Thymus (tissue), 11 donors: Measurements from ENCODE around the gene SLC16A9. TPM values are rescaled to one million over a fixed set of nuclear protein-coding genes. Genes with fewer than 3 reads are reported as not detected.
"Not testable (repeated sequence)": the region's sequence is repeated elsewhere in the genome, so short reads cannot be mapped to it uniquely, and the experiment has no call there.

Source experiments
- DNase-seq, 9 donors: peaks; one replicate each; pipeline ENCODE4 v3.0.0-alpha.2; 2013; ENCODE audit warnings: low spot score in 9 of 9, low read depth in 6 of 9, missing footprints in 1 of 9
- H3K27ac ChIP-seq, 2 donors: one replicate each; pipeline ENCODE4 v1.5.1; 2013; ENCODE audit warnings: control low read depth in 1 of 2, low read depth in 1 of 2, low read length in 1 of 2, mild to moderate bottlenecking in 1 of 2, moderate library complexity in 1 of 2
- H3K27me3 ChIP-seq, 2 donors: one replicate each; pipeline ENCODE4 v1.5.1; 2013; ENCODE audit warnings: low read length in 1 of 2; ENCODE audit not compliant: control insufficient read depth in 2 of 2, insufficient read depth in 1 of 2
- H3K36me3 ChIP-seq, 2 donors: one replicate each; pipeline ENCODE4 v1.5.1; 2013; ENCODE audit warnings: low read length in 1 of 2, mild to moderate bottlenecking in 1 of 2, moderate library complexity in 1 of 2; ENCODE audit not compliant: control insufficient read depth in 2 of 2, insufficient read depth in 2 of 2
- H3K4me1 ChIP-seq, 2 donors: one replicate each; pipeline ENCODE4 v1.5.1; 2013; ENCODE audit warnings: low read length in 2 of 2; ENCODE audit not compliant: control insufficient read depth in 2 of 2, insufficient read depth in 2 of 2
- H3K4me3 ChIP-seq, 2 donors: one replicate each; pipeline ENCODE4 v1.5.1; 2013; ENCODE audit warnings: low read length in 2 of 2, control low read depth in 1 of 2, mild to moderate bottlenecking in 1 of 2
- H3K9me3 ChIP-seq, 2 donors: one replicate each; pipeline ENCODE4 v1.5.1; 2013; ENCODE audit warnings: low read length in 1 of 2, mild to moderate bottlenecking in 1 of 2; ENCODE audit not compliant: control insufficient read depth in 2 of 2, insufficient read depth in 1 of 2
- WGBS: extraction: QIAGEN DNeasy Blood & Tissue Kit; methylation state at CpG from one replicate; pipeline ENCODE4 v1.1.7; 2013; 5-methylcytosine and 5-hydroxymethylcytosine counted together
- polyA plus RNA-seq: library from polyadenylated mRNA; stranded (reverse); fragments of 200-250 nt; gene quantifications from one replicate; pipeline ENCODE4 v1.2.3, GENCODE V29; 2013
- total RNA-seq: library from RNA; stranded (reverse); fragments of 120-200 nt; gene quantifications from one replicate; pipeline ENCODE4 v1.2.4, GENCODE V29; 2013
- donor health status: healthy.

Gene SLC16A9
- total and polyA plus RNA-seq, 2 donors: 1.6 to 5.3 TPM

DNA sequence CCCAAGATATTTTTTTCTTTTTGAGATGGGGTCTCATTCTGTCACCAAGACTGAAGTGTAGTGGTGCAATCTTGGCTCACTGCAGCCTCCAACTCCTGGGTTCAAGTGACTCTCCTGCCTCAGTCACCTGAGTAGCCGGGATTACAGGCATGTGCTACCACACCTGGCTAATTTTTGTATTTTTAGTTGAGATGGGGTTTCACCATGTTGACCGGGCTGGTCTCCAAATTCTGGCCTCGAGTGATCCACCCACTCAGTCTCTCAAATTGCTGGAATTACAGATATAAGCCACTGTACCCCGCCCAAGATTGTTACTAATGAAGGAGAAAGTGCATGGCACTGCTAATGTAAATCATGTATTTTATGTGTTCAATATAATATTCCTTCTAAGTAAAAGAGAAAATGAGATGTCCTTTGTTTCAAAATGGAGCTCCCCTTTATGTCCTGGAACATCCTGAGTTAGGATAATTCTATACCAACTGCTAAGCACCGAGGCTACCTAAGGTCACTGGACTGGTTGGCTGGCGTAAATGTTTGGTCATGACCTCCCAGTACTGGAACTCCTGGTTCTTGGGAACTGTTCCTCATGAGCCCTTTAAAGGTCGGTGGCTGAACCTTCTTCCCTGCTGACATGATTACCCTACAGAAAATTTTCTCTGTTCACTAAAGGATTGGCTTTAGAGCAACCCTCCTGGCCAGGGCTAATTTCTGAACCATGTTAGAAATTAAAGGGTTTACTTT is 59.9 kb downstream of the SLC16A9 start:
- Histone ChIP-seq H3K36me3 (no peaks in the 10 kb centered on the region), H3K4me1 (no peaks in the 10 kb centered on the region), H3K27me3 (no peaks in the 10 kb centered on the region), H3K4me3 (no peak overlapping the region), H3K27ac (no peak overlapping the region), H3K9me3 (peaks cover 0 to 13% of the 10 kb centered on the region in 2 donors)
- 94% methylated on average over 7 of the region's 7 CpGs for WGBS
- DNase-seq: no peak

DNA sequence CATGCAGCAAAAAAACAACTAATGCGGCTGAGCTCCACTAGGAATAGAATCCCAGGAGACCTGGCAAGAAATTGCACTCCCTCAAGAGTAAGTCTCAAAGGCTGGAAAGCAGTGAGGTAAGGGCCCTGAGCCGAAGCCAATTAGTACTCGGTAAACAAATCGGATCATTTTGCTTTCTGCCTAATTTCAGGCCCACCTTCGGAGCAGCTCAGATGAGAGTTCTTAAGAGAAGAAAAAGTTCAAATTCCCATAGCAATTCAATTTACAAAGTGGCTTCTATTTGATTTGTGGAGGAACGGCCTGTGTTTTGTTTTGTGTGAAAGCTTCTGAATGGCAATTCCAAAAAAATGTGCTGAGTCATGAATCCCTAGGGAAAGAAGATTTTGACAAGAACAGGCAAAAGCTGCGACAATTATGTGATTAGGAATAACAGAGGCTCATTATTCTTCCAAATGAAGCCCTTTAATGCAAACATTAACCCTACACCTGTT is 60.9 kb downstream of the SLC16A9 start:
- no peak for DNase-seq
- Histone ChIP-seq H3K4me1 (no peaks in the 10 kb centered on the region), H3K36me3 (no peaks in the 10 kb centered on the region), H3K4me3 (no peak overlapping the region), H3K27me3 (no peaks in the 10 kb centered on the region), H3K27ac (no peak overlapping the region), H3K9me3 (peaks cover 0 to 13% of the 10 kb centered on the region in 2 donors)
- WGBS: 97% methylated on average over 7 of the region's 7 CpGs

- Histone ChIP-seq H3K9me3 (peaks cover 0 to 13% of the 10 kb centered on the region in 2 donors), H3K4me3 (no peak overlapping the region), H3K4me1 (no peaks in the 10 kb centered on the region), H3K36me3 (no peaks in the 10 kb centered on the region), H3K27ac (no peak overlapping the region), H3K27me3 (no peaks in the 10 kb centered on the region)
- no peak for DNase-seq
Measured at GRCh38 chr10:59644841-59645240, 64.8 kb downstream of the SLC16A9 start.

DNA sequence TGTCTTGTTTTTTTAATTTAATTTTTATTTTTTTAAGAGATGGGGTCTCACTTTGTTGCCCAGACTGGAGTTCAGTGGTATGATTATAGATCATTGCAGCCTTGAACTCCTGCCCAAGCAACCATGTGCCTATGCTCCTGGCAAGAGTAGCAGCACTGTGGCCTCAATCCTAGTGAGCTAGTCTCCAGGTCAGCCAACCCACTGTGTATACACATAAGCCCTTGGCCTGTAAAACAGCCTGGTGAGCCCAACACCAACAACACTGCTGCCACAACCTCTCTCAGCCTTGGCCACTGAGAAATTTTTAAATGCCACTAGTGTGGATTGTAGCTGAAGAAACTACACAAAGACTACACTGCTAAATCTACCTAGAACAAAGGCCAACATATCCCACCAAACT is 68.0 kb downstream of the SLC16A9 start:
- H3K36me3 ChIP-seq, H3K4me3 ChIP-seq, H3K27me3 ChIP-seq, H3K27ac ChIP-seq, H3K9me3 ChIP-seq, DNase-seq, H3K4me1 ChIP-seq: not testable (repeated sequence)

DNA sequence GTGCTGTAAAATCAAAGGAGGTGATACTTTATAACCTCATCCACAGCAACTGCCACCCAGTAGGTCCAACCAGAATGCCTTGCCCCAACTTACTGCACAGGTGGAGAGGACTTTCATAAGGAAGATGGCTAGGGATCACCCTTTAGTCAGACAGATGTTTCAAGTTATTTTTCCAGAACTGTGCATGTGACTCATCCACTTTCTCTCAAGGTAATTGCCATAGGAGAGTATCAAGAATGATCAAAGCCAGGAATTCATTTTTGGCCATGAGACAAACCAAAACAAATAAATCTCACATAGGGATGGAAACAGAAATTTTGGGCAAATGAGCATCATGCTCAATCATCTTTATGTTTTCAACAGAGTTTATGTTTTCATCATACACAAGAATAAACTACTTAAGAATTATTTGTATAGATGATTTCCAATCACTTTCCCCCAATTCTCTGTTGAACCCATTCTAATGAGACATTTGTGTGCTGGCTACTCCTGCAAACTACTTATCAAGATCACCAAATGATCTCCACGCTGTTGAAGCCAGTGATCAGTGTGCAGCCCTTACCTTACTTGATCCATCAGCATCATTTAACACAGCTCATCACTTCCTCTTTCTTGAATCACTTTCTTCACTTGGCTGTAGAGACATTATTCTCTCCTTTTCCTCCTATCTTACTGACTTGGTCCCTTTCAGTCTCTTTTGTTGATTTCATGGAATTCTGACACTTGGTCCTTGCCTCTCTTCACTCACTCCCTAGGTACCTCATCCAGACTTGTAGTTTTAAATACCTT is 74.0 kb downstream of the SLC16A9 start:
- no peak for DNase-seq
- Histone ChIP-seq H3K9me3 (no peaks in the 10 kb centered on the region), H3K4me3 (no peak overlapping the region), H3K27me3 (no peaks in the 10 kb centered on the region), H3K36me3 (no peaks in the 10 kb centered on the region), H3K27ac (no peak overlapping the region), H3K4me1 (no peaks in the 10 kb centered on the region)
- 91% methylated on average over 1 of the region's 1 CpG for WGBS

- H3K4me1 ChIP-seq: no peaks in the 10 kb centered on the region
- no peaks in the 10 kb centered on the region for H3K36me3 ChIP-seq
- DNase-seq: no peak
- 96% methylated on average over 2 of the region's 2 CpGs for WGBS
- no peaks in the 10 kb centered on the region for H3K9me3 ChIP-seq
- no peak overlapping the region for H3K27ac ChIP-seq
- H3K27me3 ChIP-seq: no peaks in the 10 kb centered on the region
- H3K4me3 ChIP-seq: no peak overlapping the region
Measured at GRCh38 chr10:59634102-59634501, 75.5 kb downstream of the SLC16A9 start.

DNA sequence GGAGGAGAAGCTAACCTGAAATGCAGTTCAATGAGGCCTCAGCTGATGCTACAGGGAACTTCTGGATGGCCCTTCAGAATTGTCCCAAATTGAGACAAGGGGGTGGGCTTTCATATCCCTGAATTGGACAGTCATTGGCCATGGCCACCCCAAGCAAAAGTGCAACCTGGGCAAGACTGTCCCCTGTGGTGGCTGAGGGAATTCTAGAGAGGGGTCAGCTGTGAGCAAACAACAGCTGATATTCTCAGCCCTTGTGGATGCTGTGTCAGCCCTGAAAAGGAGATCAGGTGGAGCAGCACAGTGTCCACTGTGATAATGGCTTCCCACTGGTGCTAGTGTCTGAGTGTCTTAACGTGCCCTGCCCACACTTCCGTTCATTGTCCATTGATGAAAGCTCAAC is 76.6 kb downstream of the SLC16A9 start:
- Histone ChIP-seq H3K9me3 (no peaks in the 10 kb centered on the region), H3K36me3 (no peaks in the 10 kb centered on the region), H3K4me1 (no peaks in the 10 kb centered on the region), H3K27me3 (no peaks in the 10 kb centered on the region), H3K27ac (no peak overlapping the region), H3K4me3 (no peak overlapping the region)
- 100% methylated on average over 2 of the region's 2 CpGs for WGBS
- DNase-seq: no peak

GRCh38 chr10:59631882-59632807 is 77.5 kb downstream of the SLC16A9 start:
- no peaks in the 10 kb centered on the region for H3K9me3 ChIP-seq
- no peaks in the 10 kb centered on the region for H3K4me1 ChIP-seq
- 95% methylated on average over 4 of the region's 4 CpGs for WGBS
- no peak overlapping the region for H3K4me3 ChIP-seq
- DNase-seq: no peak
- H3K27ac ChIP-seq: no peak overlapping the region
- H3K36me3 ChIP-seq: no peaks in the 10 kb centered on the region
- H3K27me3 ChIP-seq: no peaks in the 10 kb centered on the region

DNA sequence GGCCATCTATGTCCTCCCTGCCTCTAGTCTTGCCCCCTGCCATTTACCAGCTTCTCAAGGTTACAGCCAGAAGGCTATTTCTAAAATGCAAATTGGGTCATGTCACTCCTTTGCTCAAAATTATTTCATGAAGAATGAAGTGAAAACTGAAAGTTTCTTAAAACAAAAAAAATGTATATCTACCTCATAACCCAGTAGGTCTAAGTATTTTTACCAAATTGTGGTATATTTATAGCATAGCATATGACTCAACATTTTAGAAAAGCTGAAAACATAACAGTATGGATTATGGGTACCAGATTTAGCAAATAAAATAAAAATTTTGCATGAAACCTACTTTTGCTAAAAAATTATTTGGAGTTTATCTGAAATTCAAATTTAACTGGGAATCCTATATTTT is 78.4 kb downstream of the SLC16A9 start:
- DNase-seq: no peak
- no peak overlapping the region for H3K4me3 ChIP-seq
- H3K9me3 ChIP-seq: no peaks in the 10 kb centered on the region
- H3K27me3 ChIP-seq: no peaks in the 10 kb centered on the region
- H3K36me3 ChIP-seq: no peaks in the 10 kb centered on the region
- no peak overlapping the region for H3K27ac ChIP-seq
- H3K4me1 ChIP-seq: peaks cover 0 to 3% of the 10 kb centered on the region in 2 donors
